ENCODE results near the gene IQCF6.

- TF ChIP-seq CTCF (IDR thresholded peaks at IDR 0.05; ENCODE audit: poor library complexity, severe bottlenecking), result no peak
- no peak for TF ChIP-seq EZH2 (IDR thresholded peaks at IDR 0.05; ENCODE audit: borderline replicate concordance, insufficient read depth, low read length, poor library complexity, severe bottlenecking)
These were observed 45.0 kb downstream of the IQCF6 start for GRCh38 chr3:51733859-51734571.
